SK-N-SH (cell line): ENCODE measurements around the gene NRCAM. TPM values are rescaled to one million over a fixed set of nuclear protein-coding genes. Genes with fewer than 3 reads are reported as not detected.

ENCODE experiments used
- CTCF ChIA-PET: fragments of 300-600, 350-600 bp; formaldehyde crosslinking; extraction: SDS; loops from one replicate; lab custom pipeline; 2021; lab: Yijun Ruan, JAX
- POLR2A ChIA-PET: fragments of 350-600 bp; sonication (Branson Sonifier 250); formaldehyde crosslinking; extraction: SDS; loops from one replicate; lab custom pipeline; 2020; ENCODE audit warnings: antibody characterized with exemption, inconsistent platforms; lab: Yijun Ruan, JAX
- DNase-seq: peaks from one replicate; pipeline ENCODE4 v3.0.0; 2012
- H2AFZ ChIP-seq: fragments of 200-600 bp; sonication (generic); 2 replicates; pipeline ENCODE4 v1.8.1; 2016; ENCODE audit warnings: antibody characterized with exemption, mild to moderate bottlenecking, low read depth
- H3F3A ChIP-seq: fragments of 200-600 bp; sonication (generic); replicated peaks from 2 replicates; pipeline ENCODE3; 2016; ENCODE audit warnings: antibody characterized with exemption, mild to moderate bottlenecking; ENCODE audit not compliant: insufficient read depth
- H3K27ac ChIP-seq, 2 experiments: fragments of 200-500 bp in 1 of 2; fragments of 200-600 bp in 1 of 2; sonication (Bioruptor generic) in 1 of 2; sonication (generic), shearing (Covaris generic) in 1 of 2; 2 replicates each; pipeline versions ENCODE4 v1.5.1 to v1.6.1; 2014 to 2016; ENCODE audit warnings: low read depth in 2 of 2, inconsistent platforms in 1 of 2, low read length in 1 of 2, mild to moderate bottlenecking in 1 of 2, mixed read lengths in 1 of 2
- H3K27me3 ChIP-seq: fragments of 200-600 bp; sonication (generic), shearing (Covaris generic); 2 replicates; pipeline ENCODE4 v1.6.1; 2016; ENCODE audit warnings: mixed run types; ENCODE audit not compliant: insufficient read depth
- H3K36me3 ChIP-seq, 2 experiments: fragments of 200-500 bp in 1 of 2; fragments of 200-600 bp in 1 of 2; sonication (Bioruptor generic) in 1 of 2; sonication (generic) in 1 of 2; replicated peaks in 1 of 2; 2 replicates each; pipeline versions ENCODE3 to v1.5.1; 2014 to 2016; ENCODE audit warnings: low read length in 1 of 2, mild to moderate bottlenecking in 1 of 2; ENCODE audit not compliant: insufficient read depth in 2 of 2, control insufficient read depth in 1 of 2
- H3K4me1 ChIP-seq, 2 experiments: fragments of 200-500 bp in 1 of 2; fragments of 200-600 bp in 1 of 2; sonication (Bioruptor generic) in 1 of 2; sonication (generic), shearing (Covaris generic) in 1 of 2; 2 replicates each; pipeline versions ENCODE4 v1.5.1 to v1.6.1; 2014 to 2016; ENCODE audit warnings: low read depth in 1 of 2, low read length in 1 of 2, mixed run types in 1 of 2; ENCODE audit not compliant: insufficient read depth in 2 of 2, control insufficient read depth in 1 of 2
- H3K4me2 ChIP-seq: fragments of 200-600 bp; sonication (generic), shearing (Covaris generic); 2 replicates; pipeline ENCODE4 v1.6.1; 2017; ENCODE audit warnings: mixed run types
- H3K4me3 ChIP-seq, 2 experiments: fragments of 200-500 bp in 1 of 2; fragments of 200-600 bp in 1 of 2; sonication (Bioruptor generic) in 1 of 2; sonication (generic), shearing (Covaris generic) in 1 of 2; 2 replicates each; pipeline versions ENCODE4 v1.5.1 to v1.8.1; 2014 to 2016; ENCODE audit warnings: low read depth in 2 of 2, inconsistent platforms in 1 of 2, low read length in 1 of 2, mild to moderate bottlenecking in 1 of 2, mixed read lengths in 1 of 2, moderate library complexity in 1 of 2
- H3K79me2 ChIP-seq: fragments of 200-600 bp; sonication (generic); 2 replicates; pipeline ENCODE4 v1.8.1; 2017; ENCODE audit warnings: mild to moderate bottlenecking; ENCODE audit not compliant: insufficient read depth
- H3K9ac ChIP-seq: fragments of 200-600 bp; sonication (generic); 2 replicates; pipeline ENCODE4 v1.6.1; 2017; ENCODE audit warnings: mixed run types
- H3K9me2 ChIP-seq: fragments of 200-600 bp; sonication (generic); 2 replicates; pipeline ENCODE4 v1.6.1; 2017; ENCODE audit warnings: mixed run types
- H3K9me3 ChIP-seq: fragments of 200-600 bp; sonication (generic); 2 replicates; pipeline ENCODE4 v1.6.1; 2017; ENCODE audit warnings: mixed run types, mild to moderate bottlenecking, moderate library complexity
- H4K20me1 ChIP-seq: fragments of 200-600 bp; sonication (generic); 2 replicates; pipeline ENCODE4 v1.6.1; 2017; ENCODE audit warnings: mild to moderate bottlenecking, mixed run types; ENCODE audit not compliant: insufficient read depth
- CHD2 ChIP-seq: fragments of 150-350 bp; IDR thresholded peaks from 2 replicates; pipeline ENCODE4 v1.6.1; 2018; ENCODE audit warnings: low read length; ENCODE audit not compliant: partially characterized antibody
- ELF1 ChIP-seq: IDR thresholded peaks from 2 replicates; pipeline ENCODE4 v1.4.0; 2012
- EP300 ChIP-seq, 2 experiments: IDR thresholded peaks; 2 replicates each; pipeline versions ENCODE4 v1.4.0 to v1.6.1; 2012; ENCODE audit warnings: borderline replicate concordance in 1 of 2, low read depth in 1 of 2, low read length in 1 of 2
- FOXM1 ChIP-seq: IDR thresholded peaks from 2 replicates; pipeline ENCODE4 v1.4.0; 2012; ENCODE audit warnings: low read depth, mild to moderate bottlenecking
- GABPA ChIP-seq: IDR thresholded peaks from 2 replicates; pipeline ENCODE4 v1.4.0; 2012; ENCODE audit warnings: low read depth, mild to moderate bottlenecking
- IRF3 ChIP-seq: fragments of 150-350 bp; IDR thresholded peaks from 2 replicates; pipeline ENCODE4 v1.6.1; 2016; ENCODE audit warnings: mild to moderate bottlenecking, low read depth, low read length
- JUND ChIP-seq: IDR thresholded peaks from 2 replicates; pipeline ENCODE4 v1.4.0; 2012
- MAX ChIP-seq: IDR thresholded peaks from 2 replicates; pipeline ENCODE4 v1.4.0; 2012; ENCODE audit warnings: low read depth
- NRF1 ChIP-seq: IDR thresholded peaks from 2 replicates; pipeline ENCODE4 v1.6.1; 2012; ENCODE audit warnings: low read depth, mild to moderate bottlenecking, low read length
- POLR2AphosphoS5 ChIP-seq: IDR thresholded peaks from 2 replicates; pipeline ENCODE4 v1.6.1; 2012; ENCODE audit warnings: low read depth, low read length
- RCOR1 ChIP-seq: fragments of 150-350 bp; IDR thresholded peaks from 2 replicates; pipeline ENCODE4 v1.6.1; 2017; ENCODE audit warnings: antibody characterized with exemption, low read length
- RFX5 ChIP-seq: IDR thresholded peaks from 2 replicates; pipeline ENCODE4 v1.6.1; 2012; ENCODE audit warnings: mild to moderate bottlenecking, improper control_type of control experiment, low read length
- USF1 ChIP-seq: IDR thresholded peaks from 2 replicates; pipeline ENCODE4 v1.4.0; 2012; ENCODE audit warnings: low read depth, borderline replicate concordance
- ZBTB33 ChIP-seq: IDR thresholded peaks from 2 replicates; pipeline ENCODE4 v1.4.0; 2012; ENCODE audit warnings: low read depth, borderline replicate concordance
- WGBS: methylation state at CpG from one replicate; pipeline ENCODE4 v1.1.6; 2017; ENCODE audit warnings: low lambda C conversion rate; 5-methylcytosine and 5-hydroxymethylcytosine counted together
- polyA plus RNA-seq, 3 experiments: library from polyadenylated mRNA; depleted of rRNA; stranded (reverse); fragments of >200 nt; gene quantifications; 2 replicates each; pipeline ENCODE4 v1.2.3, GENCODE V29; 2012

The NRCAM gene
- polyA plus RNA-seq, 1 of the 3 experiments (the other 2 are of a cell fraction) = 1.1 TPM

GRCh38 chr7:108248418-108248817 is 207.8 kb downstream of the NRCAM start:
- no peaks in the 10 kb centered on the region for H3K9me3 ChIP-seq

GRCh38 chr7:108247614-108248013 is 208.6 kb downstream of the NRCAM start:
- Histone ChIP-seq H3K4me3 (no peak overlapping the region), H3K79me2 (no peaks in the 10 kb centered on the region), H2AFZ (no peak overlapping the region), H3K9me3 (no peaks in the 10 kb centered on the region), H3K4me1 (peaks cover 15 to 24% of the 10 kb centered on the region in 2 experiments; a peak in 3 of 4 replicates), H3F3A (peaks cover 8% of the 10 kb centered on the region), H3K9ac (no peak overlapping the region), H3K9me2 (no peaks in the 10 kb centered on the region), H3K27ac (no peak overlapping the region), H3K27me3 (no peaks in the 10 kb centered on the region), H3K36me3 (no peaks in the 10 kb centered on the region), H3K4me2 (no peak overlapping the region), H4K20me1 (no peaks in the 10 kb centered on the region)
- WGBS = 71% methylated on average over 1 of the region's 1 CpG
- POLR2A ChIA-PET = no interaction called here
- TF ChIP-seq GABPA (no peak), USF1 (no peak), RFX5 (no peak), MAX (no peak), CHD2 (no peak), FOXM1 (no peak), RCOR1 (no peak), IRF3 (no peak), POLR2AphosphoS5 (no peak), ZBTB33 (no peak), JUND (no peak), EP300 (IDR thresholded peaks at IDR 0.05; ENCODE audit: borderline replicate concordance in 1 of 2, low read depth in 1 of 2, low read length in 1 of 2) (no peak)
- CTCF ChIA-PET = interaction anchor here (1.2 kb wide), 1 partner anchor 16 kb away, joined by 3 read pairs; no protein-coding TSS in a partner anchor
- DNase-seq = no peak

More at GRCh38 chr7:108248418-108248817, 207.8 kb downstream of the NRCAM start:
- Histone ChIP-seq H2AFZ (no peak overlapping the region), H3K27ac (no peak overlapping the region), H3K4me1 (peaks cover 15 to 28% of the 10 kb centered on the region in 2 experiments; a peak in 3 of 4 replicates), H3K9me2 (no peaks in the 10 kb centered on the region), H3K79me2 (no peaks in the 10 kb centered on the region), H3K4me2 (no peak overlapping the region), H4K20me1 (no peaks in the 10 kb centered on the region), H3F3A (peaks cover 8% of the 10 kb centered on the region), H3K9ac (no peak overlapping the region), H3K27me3 (no peaks in the 10 kb centered on the region), H3K4me3 (no peak overlapping the region), H3K36me3 (no peaks in the 10 kb centered on the region)
- no peak for TF ChIP-seq NRF1
- TF ChIP-seq ELF1 = no peak
- TF ChIP-seq MAX = no peak
- DNase-seq = no peak
- ChIA-PET CTCF (interaction anchor here (1.2 to 1.3 kb wide), 2 partner anchors 15 to 204 kb away, joined by 3 to 4 read pairs; no protein-coding TSS in a partner anchor), POLR2A (no interaction called here)
- WGBS = 43% methylated on average over 2 of the region's 2 CpGs
